Erythroblast (primary cell): Measurements from ENCODE around the gene ZNF283.
"Not testable (repeated sequence)": the region's sequence is repeated elsewhere in the genome, so short reads cannot be mapped to it uniquely, and the experiment has no call there.

Experiments
- DNase-seq, 2 experiments: peaks; one replicate each; lab custom pipeline; 2025; lab: John Stamatoyannopoulos, UW
- GATA1 ChIP-seq: IDR thresholded peaks from 2 replicates; pipeline ENCODE4 v1.6.1; 2011; ENCODE audit warnings: low read depth, mild to moderate bottlenecking, control low read depth, low read length, moderate library complexity
- POLR2A ChIP-seq: IDR thresholded peaks from 2 replicates; pipeline ENCODE4 v1.6.1; 2011; ENCODE audit warnings: mild to moderate bottlenecking, low read length

The ZNF283 gene

DNA sequence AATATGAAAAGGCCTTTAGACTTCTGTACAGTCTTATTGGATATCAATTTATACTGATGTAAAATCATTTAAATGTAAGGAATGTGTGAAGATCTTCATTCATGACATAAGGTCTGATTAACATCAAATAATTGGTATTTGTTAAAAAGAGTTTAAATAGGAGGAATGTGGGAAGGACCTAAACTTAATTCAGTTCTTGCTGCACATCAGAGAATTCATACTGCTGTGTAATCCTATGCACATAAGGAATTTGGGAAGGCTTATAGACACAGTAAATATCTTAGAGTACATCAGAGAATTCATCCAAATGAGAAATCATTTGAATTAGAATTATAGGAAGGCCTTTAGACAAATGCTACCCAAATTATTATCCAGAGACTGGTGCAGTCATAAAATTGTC is 21.7 kb downstream of the ZNF283 start:
- no peak for DNase-seq

DNA sequence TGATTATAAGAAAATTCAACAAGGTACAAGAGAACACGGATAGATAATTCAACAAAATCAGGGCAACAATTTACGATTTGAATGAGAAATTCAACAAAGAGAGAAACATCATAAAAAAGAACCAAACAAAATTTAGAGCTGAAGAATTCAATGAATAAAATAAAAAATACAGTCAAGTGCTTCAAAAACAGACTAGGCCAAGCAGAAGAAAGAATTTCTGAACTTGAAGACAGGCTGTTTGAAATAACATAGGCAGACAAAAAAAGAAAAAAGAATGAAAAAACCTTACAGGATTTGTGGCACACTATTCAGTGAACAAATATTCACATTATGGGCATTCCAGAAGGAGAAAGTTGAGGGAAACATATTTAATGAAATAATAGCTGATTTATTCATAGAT is 31.1 kb downstream of the ZNF283 start:
- no peak for DNase-seq
- TF ChIP-seq POLR2A (no peak), GATA1 (no peak)

More for the DNA sequence above, 21.7 kb downstream of the ZNF283 start:
- no peak for TF ChIP-seq GATA1
- TF ChIP-seq POLR2A: no peak

GRCh38 chr19:43866923-43867322 is 39.8 kb downstream of the ZNF283 start:
- DNase-seq: not testable (repeated sequence)

GRCh38 chr19:43872547-43873336 is 45.6 kb downstream of the ZNF283 start:
- no peak for DNase-seq
- no peak for TF ChIP-seq POLR2A
- TF ChIP-seq GATA1: no peak

- TF ChIP-seq GATA1 (no peak), POLR2A (no peak)
Measured at GRCh38 chr19:43880483-43880882, 53.4 kb downstream of the ZNF283 start.

DNA sequence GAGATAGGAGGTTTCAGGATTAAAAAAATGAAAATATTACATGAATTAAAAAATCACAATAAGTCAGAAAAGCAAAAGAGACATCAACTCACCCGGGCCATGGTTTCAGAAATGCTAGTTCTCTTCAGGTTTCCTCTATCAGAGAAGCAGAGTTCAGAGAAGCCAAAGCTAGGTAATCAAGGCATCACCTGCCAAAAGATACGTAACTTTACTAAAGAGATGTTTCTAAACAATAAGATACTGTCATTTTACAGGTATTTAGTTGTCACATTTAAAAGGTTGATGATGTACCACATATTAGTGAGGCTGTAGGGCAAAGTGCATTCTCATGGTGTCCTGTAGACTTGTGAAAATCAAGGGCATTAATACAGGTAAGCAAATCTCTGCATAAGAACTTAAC is 56.7 kb downstream of the ZNF283 start, which contains the start of gene ZNF404:
Gene ZNF404 (minus strand): TSS at position 101 of the 400 bp plus-strand sequence.
- no peak for DNase-seq
- TF ChIP-seq GATA1: no peak
- TF ChIP-seq POLR2A: no peak

More at GRCh38 chr19:43880483-43880882, 53.4 kb downstream of the ZNF283 start:
- DNase-seq: no peak

DNA sequence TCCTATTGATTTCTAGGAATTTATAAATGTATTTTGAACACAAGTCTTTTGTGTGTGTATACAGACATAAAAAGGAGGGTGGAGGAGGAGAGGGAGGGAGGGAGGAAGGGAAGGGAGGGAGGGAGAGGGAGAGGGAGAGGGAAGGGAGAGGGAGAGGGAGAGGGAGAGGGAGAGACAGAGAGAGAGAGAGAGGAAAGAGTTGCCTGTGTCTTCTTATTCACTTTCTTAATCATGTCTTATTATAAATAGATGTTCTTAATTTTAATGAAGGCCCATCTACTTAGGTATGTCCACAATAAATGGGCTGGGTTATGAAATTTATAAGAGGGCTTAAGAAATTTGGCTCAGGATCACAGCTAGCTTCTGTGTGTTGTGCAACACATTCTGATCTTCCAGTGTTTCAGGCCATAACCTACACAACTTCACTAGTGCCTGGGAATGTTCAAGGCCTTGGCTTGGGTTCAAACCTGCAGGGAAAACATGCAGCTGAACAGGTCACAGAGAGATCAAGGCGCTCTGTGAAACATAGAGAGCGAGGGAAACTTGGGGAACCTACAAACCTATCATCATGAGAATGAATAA is 68.7 kb downstream of the ZNF283 start:
- no peak for TF ChIP-seq POLR2A
- no peak for TF ChIP-seq GATA1
- DNase-seq: no peak
